ENCODE measurements around the gene SIRT5. TPM values are rescaled to one million over a fixed set of nuclear protein-coding genes. Genes with fewer than 3 reads are reported as not detected.

SIRT5 gene
- total and polyA plus RNA-seq, 4 donors, result 5.9 to 11.3 (median 8.0) TPM

- Histone ChIP-seq H3K27ac (ENCODE audit: low read depth in 1 of 2, low read length in 1 of 2) (no peak overlapping the region), H3K27me3 (ENCODE audit: control insufficient read depth in 3 of 3, insufficient read depth in 3 of 3, low read length in 2 of 3) (no peaks in the 10 kb centered on the region), H3K36me3 (ENCODE audit: control insufficient read depth in 4 of 4, insufficient read depth in 4 of 4, low read length in 4 of 4) (peaks cover 9 to 26% (median 17%) of the 10 kb centered on the region in 4 donors), H3K9me3 (ENCODE audit: control insufficient read depth in 4 of 4, insufficient read depth in 3 of 4, low read length in 3 of 4) (no peaks in the 10 kb centered on the region), H3K4me1 (ENCODE audit: control insufficient read depth in 5 of 5, insufficient read depth in 5 of 5, low read length in 5 of 5) (no peaks in the 10 kb centered on the region), H3K9ac (ENCODE audit: insufficient read depth in 1 of 2, low read length in 2 of 2) (no peak overlapping the region), H3K4me3 (no peak overlapping the region)
- DNase-seq, result no peak
- no peak for TF ChIP-seq CTCF (IDR thresholded peaks at IDR 0.05; ENCODE audit: control extremely low read depth, extremely low read depth)
- no peak for ATAC-seq (ENCODE audit: insufficient read depth, low FRiP score)
- WGBS, 2 donors, result 95% methylated on average over 6 of the region's 6 CpGs
Observed at GRCh38 chr6:13600036-13600435, 25.6 kb downstream of the SIRT5 start.

GRCh38 chr6:13604135-13604534 is 29.7 kb downstream of the SIRT5 start:
- Histone ChIP-seq H3K9me3 (ENCODE audit: control insufficient read depth in 4 of 4, insufficient read depth in 3 of 4, low read length in 3 of 4) (no peaks in the 10 kb centered on the region), H3K9ac (ENCODE audit: insufficient read depth in 1 of 2, low read length in 2 of 2) (no peak overlapping the region), H3K36me3 (ENCODE audit: control insufficient read depth in 4 of 4, insufficient read depth in 4 of 4, low read length in 4 of 4) (peaks cover 8 to 29% (median 10%) of the 10 kb centered on the region in 4 donors), H3K4me3 (no peak overlapping the region), H3K27me3 (ENCODE audit: control insufficient read depth in 3 of 3, insufficient read depth in 3 of 3, low read length in 2 of 3) (no peaks in the 10 kb centered on the region), H3K27ac (ENCODE audit: low read depth in 1 of 2, low read length in 1 of 2) (no peak overlapping the region), H3K4me1 (ENCODE audit: control insufficient read depth in 5 of 5, insufficient read depth in 5 of 5, low read length in 5 of 5) (no peaks in the 10 kb centered on the region)
- 86 to 89% methylated on average over 4 of the region's 4 CpGs for WGBS, 2 donors
- no peak for DNase-seq
- TF ChIP-seq CTCF (IDR thresholded peaks at IDR 0.05; ENCODE audit: control extremely low read depth, extremely low read depth), result no peak
- no peak for ATAC-seq (ENCODE audit: insufficient read depth, low FRiP score)

GRCh38 chr6:13604546-13605416 is 30.4 kb downstream of the SIRT5 start:
- TF ChIP-seq CTCF (IDR thresholded peaks at IDR 0.05; ENCODE audit: control extremely low read depth, extremely low read depth), result no peak
- no peaks in the 10 kb centered on the region for H3K4me1 ChIP-seq (ENCODE audit: control insufficient read depth in 5 of 5, insufficient read depth in 5 of 5, low read length in 5 of 5)
- 88 to 92% methylated on average over 2 of the region's 2 CpGs for WGBS, 2 donors
- H3K27me3 ChIP-seq (ENCODE audit: control insufficient read depth in 3 of 3, insufficient read depth in 3 of 3, low read length in 2 of 3), result no peaks in the 10 kb centered on the region
- no peak for ATAC-seq (ENCODE audit: insufficient read depth, low FRiP score)
- peaks cover 8 to 26% (median 10%) of the 10 kb centered on the region in 4 donors for H3K36me3 ChIP-seq (ENCODE audit: control insufficient read depth in 4 of 4, insufficient read depth in 4 of 4, low read length in 4 of 4)
- no peak for DNase-seq
- H3K9ac ChIP-seq (ENCODE audit: insufficient read depth in 1 of 2, low read length in 2 of 2), result no peak overlapping the region
- H3K4me3 ChIP-seq, result no peak overlapping the region
- no peak overlapping the region for H3K27ac ChIP-seq (ENCODE audit: low read depth in 1 of 2, low read length in 1 of 2)
- no peaks in the 10 kb centered on the region for H3K9me3 ChIP-seq (ENCODE audit: control insufficient read depth in 4 of 4, insufficient read depth in 3 of 4, low read length in 3 of 4)

Measured in lung (tissue), 12 donors.